ENCODE measurements around the gene CNPY1.

The CNPY1 gene

DNA sequence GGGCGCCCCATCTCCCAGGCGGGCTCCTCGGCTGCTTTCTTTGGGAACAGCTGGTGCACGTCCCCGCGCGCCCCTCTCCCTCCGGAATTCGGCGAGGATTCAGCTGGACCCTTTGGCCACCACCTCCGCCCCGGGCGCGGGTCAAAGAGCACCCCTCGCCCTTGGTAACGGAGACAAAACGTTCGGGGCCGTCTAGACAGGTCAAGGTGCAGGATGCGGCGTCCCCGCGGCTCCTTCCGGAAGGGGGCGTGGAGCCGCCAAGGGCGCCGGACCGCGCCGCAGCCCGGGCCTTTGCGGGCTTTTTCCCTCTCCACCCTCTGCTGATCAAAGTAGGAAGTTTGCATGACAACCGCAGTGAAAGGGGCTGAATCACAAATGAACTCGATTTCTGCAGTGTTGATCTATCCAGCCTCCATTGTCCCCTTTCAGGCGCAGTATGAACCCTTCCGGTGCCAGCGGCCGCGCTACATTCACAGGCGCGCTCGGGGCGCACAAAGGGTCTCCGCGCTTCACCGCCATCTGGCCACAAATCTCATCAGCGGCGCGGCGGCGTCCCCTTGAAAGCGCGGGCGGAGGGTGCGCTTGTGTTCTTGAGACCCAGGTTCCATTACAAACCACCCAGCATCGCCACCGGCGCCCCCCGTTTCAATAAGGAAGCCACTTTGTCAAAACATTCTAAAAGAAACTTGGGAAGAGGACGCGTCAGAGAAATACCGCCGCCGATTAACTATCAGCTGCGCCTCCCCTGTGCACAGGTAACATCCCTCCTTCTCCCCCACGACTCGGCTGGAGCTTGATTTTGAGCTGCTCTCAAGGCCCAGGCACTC lies 36.4 kb downstream of the CNPY1 start:
- DNase-seq, result no peak

DNA sequence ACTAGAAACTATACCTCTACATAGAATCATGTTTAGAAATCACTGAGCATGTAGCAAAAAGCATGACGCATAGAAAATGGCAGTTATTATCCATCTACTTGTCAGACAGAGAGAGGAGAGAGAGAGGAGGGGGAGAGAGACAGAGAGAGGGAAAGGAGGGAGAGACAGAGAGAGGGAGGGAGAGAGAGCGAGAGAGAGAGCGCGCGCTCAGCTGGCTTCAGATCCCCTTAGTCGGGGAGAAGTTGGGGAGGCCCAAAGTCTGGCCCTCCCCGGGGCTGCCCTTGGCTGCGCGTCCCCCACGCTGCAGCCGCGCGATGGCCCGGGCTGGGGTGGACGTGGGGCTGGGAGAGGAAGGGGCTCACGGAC lies 37.0 kb downstream of the CNPY1 start:
- DNase-seq, result no peak

DNA sequence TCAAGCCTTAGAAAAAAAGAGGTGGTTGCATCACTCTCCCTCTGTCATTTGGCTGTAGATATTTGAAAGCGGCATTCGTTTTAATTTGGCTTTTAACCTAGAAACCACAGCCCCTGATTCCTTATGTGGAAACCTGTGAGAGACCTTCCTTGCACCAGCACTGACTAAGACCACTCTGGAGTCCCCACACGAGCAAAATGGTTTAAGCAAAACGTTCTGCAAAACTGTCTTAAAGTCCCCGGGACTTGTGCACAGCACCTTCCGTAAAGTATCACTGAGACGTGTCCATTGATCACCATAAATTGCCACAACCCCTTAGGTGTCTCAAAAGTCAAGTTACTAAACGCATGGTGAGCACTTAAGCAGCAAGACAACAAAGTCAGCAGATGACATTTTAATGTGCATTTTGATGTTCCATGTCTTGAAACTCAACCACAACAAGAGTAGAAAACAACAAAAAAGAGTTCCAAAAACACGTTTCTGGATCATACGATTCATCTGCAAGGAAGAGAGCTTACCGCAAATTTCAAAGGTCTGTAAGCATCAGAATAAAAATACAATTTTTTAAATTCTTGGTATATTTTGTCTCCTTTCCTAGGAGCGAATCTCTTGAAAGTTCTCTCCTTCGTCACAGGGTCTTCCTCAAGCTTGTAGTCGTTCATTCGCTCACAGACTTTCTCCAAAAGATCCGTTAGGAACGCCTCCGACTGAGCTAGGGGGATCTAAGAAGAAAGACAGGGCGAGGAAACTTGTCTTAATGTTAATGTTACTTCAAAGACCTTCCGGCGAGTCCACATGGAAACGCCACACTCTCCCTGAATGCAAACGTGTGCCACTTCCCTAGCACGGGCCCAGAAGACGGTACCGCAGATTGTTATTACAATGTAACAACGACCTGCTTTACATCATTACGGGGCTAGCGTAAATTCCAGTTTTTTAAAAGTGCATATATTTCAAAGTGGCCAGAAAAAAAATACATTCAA lies 37.7 kb downstream of the CNPY1 start:
- no peak for DNase-seq

DNA sequence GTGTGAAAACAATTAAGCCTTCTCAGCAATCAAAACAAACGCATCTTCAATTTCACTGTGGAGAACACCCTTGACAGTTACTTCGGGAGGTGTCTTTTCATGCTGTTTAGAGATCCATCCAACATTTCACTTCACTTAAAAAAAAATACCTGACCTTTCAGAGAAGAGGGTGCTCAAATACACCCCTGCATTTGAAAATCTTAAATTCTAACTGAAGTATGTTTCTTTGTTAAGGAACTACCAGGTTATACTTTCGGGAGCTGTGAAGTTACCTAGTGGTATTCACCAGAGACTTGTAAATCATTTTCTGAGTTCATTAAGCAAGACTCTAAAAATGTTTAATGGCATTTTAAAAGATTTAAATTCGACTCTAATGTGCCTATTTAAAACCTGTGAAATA lies 38.8 kb downstream of the CNPY1 start:
- DNase-seq, result no peak

DNA sequence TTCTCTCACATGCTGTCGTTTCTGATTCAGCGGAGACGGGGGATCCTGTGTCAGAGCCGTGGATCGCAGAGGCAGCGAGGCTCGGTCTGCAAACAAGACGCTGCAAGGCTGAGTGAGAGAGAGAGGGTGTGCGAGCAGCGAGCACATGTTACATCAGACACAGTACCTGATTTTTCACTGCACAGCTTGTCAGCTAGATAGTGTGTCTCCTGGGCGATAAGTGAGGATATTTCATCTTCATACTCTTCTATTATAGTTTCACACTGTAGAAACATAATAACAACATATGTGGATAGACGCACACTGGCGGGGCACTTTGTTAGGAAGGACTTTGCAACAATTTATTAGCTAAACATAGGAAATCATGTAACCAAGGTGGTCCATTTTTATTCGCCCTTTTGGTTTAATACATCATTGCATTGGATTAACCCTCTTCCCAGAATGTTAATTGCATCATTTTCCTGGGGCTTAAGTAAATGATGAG lies 39.5 kb downstream of the CNPY1 start:
- DNase-seq, result no peak

DNA sequence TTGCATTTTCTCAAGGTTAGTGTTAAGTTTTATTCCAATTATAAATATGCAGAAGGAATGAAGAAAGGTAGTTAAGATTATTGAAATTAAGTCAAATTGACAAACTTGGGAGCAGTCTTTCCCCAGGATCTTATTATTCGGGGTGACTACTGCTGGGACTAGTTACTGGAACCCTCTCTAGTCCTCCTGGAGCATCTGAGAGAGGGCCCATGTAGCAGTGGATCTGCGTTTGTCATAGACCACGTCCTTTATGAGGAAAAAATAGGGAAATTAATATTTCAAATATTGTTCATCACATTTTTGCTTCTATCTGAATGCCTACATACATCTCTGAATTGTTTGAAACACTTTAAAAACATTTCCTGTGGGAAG lies 41.0 kb downstream of the CNPY1 start:
- no peak for DNase-seq

DNA sequence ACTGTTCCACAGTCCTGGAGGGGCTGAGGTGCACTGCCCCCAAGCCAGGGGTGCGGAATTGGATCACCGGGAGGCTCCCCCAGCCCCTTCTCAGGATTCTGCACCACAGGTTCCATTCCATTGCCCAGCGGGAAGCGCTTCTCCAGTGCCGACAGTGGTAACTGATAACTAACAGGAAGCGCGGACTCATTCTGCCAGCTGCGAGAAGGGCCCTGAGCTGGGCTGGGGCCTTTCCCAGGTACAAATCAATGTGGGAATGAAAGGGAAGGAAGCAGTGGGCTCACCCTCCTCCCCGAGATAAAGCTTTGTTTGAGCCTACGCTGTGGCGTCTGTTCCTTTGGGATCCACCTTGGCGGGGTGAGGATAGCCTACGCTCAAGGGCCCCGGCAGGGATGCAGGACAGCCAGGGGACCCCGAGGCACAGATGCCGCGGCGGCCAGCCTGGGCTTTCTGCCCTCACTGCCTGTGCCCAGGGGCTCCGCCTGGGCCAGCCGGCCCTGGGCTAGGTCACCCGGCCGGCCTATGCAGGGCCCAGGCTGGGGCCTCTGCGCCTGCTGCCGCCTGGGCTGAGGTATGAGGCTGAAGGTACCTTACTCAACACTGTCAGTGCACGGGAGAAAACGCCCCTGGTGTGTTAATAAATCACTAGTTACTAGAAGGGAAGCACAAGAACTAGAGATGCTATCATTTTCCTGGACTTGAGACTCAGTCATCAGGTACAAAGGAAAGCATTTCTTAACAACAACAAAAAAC lies 49.0 kb downstream of the CNPY1 start:
- no peak for DNase-seq

DNA sequence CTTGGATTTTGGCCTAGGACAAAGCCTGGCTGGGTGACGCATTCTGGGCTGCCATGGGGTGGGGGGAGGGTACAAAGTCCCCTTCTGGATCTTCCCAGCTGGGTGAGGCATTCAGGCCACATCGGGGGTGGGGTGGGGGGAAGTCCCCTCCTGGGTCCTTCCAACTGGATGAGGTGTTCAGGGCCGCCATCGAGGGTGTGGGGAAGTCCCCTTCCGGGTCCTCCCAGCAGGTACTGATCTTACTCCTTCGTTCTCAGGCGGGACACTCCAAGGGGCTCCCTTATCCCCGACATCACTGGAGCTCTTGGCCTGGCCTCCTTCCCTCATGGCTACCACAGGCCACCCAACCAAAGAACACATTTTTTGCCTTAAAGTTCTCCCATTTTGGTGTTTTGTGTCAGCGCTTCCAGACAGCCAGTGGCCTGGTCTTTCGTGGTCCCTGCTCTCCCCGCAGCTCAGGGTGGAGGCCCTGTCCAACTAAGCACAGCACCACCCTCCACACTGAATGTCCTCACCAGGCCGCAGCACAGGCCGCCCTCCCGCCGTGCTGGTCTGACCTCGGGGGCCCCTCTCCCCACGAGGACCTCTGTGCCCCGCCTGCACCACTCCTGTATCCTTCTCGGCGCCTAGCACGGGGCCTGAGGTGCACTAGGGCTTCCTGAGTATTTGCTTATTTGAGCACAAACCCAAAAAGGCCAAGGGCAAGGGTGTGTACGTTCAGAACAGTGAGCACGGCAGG lies 49.9 kb downstream of the CNPY1 start:
- DNase-seq, result no peak

DNA sequence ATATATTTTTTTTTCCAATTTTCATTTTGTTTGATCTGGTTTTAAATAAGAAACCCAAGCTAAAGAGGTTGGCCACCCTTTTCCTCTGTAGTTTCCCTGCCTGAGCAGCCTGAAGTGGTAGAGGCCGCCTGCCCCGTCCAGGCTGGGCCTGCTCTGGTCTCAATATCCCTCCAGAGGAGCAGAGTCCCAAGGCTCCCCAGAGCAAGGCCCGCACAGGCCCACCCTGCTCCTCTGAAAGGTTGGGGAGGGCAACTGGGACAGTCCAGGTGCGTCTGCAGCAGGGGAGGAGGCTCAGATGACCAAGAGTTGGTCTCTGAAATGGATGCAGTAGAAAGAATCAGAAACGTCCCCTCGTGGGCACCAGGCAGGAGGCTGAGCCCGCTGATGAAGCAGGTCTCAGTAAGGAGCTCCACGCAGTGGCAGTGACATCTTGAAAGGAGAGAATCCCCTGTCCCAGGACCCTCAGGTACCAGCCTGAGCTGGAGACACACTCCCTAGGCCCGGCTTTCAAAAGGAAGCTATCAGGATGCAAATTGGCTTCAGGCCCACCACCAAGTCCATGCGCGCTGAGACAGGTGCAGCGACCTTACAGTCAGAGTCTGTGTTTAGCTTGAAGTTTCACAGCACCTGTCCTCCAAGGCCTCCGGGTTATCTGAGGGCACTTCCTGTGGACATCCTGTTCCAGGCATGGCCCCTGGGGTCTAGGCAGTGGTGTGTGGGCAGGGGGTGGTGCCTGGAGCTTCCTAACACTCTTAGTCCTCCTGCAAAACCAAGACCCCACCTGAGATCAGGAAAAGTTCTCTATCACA lies 50.7 kb downstream of the CNPY1 start:
- DNase-seq, result no peak

DNA sequence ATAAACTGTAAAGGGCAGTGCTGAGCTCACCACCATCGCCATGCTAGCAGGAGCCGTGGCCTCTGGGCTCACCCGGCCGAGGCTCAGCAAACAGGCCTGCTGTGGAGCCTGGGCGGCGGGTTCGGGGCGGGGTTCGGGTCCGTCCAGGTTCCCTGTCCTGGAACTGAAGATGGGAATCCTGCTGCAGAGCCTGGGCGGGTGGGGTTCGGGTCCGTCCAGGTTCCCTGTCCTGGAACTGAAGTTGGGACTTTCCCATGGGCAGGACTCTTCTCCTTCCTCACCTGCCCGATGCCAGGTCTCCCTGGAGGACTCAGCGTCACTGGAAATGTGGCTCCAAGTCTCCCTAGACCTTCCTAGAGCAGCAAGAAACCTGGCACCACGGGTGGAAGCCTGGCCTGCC lies 51.8 kb downstream of the CNPY1 start:
- no peak for DNase-seq

DNA sequence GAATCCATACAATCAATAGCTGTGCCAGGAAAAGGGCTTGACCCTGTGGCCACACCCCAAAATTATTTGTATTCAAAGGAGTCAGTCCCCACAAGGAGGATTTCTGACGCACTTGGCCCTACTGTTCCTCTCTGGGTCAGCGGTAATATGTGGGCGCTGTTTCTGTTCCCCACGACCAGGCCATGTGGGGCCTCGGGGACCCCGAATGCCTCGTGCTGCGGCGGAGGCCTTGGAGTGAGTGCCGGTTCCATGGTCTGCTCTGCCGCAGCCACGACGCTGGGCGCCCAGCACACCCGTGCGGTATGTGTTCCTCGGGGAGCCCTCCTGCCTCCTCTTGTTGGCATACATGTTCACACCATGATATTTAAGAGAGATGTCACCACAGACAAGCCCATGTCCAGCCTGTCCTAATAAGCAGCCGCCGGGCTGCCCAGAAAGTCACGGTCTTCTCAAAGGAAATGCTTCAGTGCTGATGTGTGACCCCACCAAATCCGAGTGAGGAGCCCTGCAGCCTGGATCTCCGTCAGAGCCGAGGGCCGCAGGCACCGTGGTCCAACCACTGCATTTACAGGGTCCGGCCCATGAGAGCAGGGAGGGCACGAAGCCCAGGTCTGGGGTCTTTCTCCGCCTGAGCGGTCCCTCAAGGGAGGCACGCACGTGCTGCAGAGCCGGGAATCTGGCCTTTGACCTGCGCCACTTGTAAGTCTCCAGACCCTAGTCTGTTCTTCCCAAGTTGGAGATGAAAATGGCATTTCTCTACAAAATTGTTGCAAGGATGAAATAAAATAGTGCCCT lies 52.4 kb downstream of the CNPY1 start:
- no peak for DNase-seq

DNA sequence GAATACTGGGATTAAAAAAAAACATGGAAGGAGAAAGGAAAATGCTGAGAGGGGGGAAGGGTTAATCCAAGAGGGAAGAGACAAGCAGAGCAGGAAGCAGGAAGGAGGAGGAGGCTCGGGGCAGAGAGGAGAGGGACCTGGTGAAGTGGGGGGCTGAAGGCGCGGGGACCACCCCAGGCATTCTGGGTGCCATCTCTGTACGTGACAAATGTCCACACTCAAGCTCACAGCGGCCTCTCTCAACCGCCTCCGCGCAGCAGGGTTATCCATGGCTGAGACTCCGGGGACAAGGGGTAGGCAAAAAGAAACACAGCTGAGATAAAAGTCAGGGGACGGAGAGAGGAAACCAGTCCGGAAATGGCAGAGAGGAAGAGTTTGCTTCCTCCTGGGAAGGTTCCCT lies 54.5 kb downstream of the CNPY1 start:
- no peak for DNase-seq

DNA sequence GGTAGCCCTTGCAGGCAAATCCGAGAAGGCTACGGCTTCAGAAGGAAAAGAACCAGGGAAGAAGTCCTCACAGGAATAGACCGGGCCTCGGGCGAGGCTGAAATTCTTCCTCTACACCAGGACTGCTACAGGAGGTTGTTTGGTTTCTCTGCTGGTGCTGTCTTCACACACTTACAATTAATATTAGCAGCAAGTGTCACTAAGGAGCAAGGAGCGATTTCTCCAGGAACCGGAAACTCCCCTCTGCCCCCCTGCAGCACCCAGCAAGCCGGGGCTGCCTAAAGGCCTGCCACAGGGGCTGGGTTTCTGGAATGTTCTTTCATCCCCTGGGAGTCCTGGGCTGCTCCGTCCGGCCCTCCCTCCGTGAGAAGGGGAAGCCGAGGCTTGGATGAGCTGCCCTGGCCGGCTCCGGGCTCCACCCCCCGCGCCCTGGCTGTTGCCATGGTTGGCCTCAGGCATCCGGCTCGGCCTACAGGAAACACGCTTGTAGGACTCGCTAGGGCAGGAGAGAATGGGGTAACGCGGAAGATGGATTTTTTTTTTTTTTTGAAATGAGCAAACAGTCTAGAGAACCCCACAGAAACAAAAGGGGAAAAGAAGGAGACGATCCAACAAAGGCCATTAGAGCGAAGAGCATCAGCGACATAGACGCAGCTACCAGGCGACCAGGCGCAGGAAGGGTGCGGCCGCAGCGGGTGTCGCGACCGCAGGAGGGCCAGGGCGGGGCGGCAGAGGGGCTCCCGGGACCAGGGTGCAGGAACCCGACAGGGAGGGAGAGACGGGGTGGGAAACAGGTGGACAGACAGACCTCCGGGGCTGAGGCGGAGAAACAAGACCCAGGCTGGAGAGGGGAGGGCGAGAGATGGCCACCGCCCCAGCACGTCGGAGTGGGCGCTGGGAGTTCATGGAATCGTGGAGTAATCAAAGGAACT lies 55.4 kb downstream of the CNPY1 start:
- no peak for DNase-seq

DNA sequence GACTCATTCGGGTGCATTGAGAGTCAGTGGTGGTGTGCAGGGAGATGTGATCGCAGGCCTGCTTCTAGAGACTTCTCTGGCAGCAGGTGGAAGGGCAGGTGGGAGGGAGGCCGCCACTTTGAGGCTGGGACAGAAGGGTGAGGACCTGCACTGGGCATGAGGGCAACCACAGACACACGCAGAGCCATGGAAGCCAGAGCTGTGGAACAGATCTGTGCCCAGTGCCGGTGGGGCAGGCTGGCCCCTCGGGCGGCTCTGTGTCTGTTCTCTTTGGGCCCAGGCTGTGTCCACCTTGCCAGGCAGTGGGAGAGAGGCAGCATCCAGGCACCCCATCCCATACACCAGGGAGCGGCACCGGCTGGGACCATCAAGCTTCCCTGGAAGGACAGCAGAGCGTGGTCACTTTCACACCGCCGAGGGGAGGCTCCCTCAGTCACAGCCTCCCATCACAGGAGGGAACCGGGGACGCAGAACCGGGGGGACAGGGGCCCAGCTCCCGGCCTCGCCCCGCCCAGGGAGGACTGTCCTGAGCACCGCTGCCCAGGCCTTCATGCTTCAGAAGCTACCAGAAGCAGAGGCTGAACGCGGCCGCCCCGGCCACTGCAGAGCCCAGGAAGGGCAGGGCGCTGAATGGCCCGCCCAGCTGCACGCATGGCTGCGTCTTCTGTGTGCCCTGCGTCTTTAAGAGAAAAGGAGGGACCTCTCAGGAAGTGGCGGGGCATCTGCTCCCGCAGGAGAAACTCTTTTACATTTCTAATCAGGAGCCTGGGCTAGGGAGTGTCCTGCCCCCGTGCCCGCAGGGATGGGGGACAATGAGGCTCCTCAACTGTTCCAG lies 56.3 kb downstream of the CNPY1 start:
- no peak for DNase-seq

DNA sequence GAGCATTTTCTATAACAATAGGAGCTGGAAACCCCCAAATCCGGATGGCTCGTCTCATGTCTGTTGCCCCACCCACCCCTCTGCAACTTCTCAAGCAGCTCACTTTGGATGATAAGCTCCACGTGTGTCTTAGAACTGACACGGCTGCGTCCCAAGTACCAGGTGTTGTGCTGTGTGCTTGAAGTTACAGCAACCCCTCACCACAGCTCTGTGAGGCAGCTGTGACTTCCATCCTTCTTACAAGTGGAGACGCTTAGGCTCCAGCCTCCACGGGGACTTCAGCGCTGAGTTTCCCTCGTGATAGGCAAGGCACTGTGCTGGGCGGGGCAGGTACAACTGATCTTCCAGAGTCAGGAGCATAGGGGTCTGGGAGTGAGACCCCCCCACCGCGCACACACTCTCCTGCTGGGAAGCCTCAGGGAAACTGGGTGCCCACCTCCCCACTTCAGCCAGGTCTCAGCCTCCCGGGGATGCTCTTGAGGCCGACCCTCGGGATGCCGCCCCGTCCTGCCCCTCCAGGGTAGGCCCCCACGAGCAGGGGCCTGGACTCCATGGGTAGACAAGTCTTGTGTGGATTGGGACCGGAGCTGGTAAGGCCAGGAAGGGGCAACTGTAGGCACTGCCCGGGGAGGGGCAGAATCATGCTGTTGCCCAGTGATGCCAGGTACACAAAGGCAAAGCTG lies 57.1 kb downstream of the CNPY1 start:
- DNase-seq, result no peak

DNA sequence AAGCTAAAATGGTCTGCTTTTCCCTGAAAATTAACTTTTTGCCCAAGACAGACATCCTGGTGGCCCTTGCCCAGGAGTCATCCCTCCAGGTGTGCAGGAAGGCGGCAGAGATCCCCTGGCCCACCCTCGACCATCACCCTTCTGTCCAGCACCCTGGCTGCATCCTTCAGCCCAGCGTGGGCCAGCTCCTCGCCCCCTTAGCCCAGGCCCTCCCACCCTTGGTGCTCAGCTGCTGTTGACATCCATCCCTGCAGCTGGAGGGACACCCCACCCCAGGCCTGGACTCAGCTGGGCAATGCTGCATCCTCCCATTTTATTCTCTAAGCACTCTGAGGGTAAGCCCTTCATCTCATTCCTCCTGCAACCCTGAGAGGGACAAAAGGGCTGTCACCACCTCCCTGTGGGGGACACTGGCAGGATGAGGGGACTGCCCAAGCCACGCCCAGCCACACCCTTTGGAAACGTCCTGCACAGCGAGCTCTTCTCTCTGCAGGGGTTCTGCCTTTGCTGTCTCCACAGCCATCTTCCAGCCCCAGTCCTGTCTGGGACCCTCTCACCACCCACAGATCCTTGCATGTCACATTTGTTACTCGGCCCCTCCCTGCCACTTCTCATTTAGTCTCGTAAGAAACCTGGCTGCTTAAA lies 57.8 kb downstream of the CNPY1 start:
- no peak for DNase-seq
